Measurements from ENCODE around the gene GFI1B. TPM values are rescaled to one million over a fixed set of nuclear protein-coding genes. Genes with fewer than 3 reads are reported as not detected.

Gene GFI1B
- polyA plus RNA-seq, 2 of the 4 experiments (the other 2 are of a cell fraction): 0.09 TPM; not detected in 1

DNA sequence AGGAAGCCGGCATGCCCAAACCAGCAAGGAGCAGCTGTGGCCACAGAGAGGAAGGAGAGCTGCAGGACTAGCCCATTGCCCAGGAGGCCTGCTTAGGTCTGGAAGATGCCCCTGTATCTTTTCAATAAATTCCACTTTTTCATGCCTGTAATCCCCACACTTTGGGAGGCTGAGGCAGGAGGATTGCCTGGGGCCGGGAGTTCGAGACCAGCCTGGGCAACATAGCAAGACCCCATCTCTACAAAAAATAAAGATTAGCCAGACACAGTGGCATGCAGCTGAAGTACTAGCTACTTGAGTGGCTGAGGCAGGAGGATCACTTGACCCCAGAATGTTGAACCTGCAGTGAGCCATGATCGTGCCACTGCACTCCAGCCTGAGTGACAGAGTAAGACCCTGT lies 28.8 kb upstream of the GFI1B start:
- no peak for FAIRE-seq
- Histone ChIP-seq H3K4me3 (no peak overlapping the region), H3K4me2 (no peak overlapping the region), H3K9me3 (peaks cover 10% of the 10 kb centered on the region; the same call in 2 of the 3 replicates), H3K27ac (no peak overlapping the region), H3K4me1 (peaks cover 12% of the 10 kb centered on the region)
- WGBS (ENCODE audit: missing lambda C conversion rate): 24% methylated on average over 4 of the region's 4 CpGs
- ATAC-seq: no peak
- DNase-seq (ENCODE audit: low read depth in 1 of 2, low spot score in 1 of 2): no peak
- POLR2A ChIA-PET: no interaction called here
- TF ChIP-seq, protein P1, sequence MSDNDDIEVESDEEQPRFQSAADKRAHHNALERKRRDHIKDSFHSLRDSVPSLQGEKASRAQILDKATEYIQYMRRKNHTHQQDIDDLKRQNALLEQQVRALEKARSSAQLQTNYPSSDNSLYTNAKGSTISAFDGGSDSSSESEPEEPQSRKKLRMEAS (IDR thresholded peaks at IDR 0.05): no peak
- TF ChIP-seq MYC (IDR thresholded peaks at IDR 0.05; ENCODE audit: borderline replicate concordance, low read length): no peak
- TF ChIP-seq TP53 (CRISPR knock-in tag; IDR thresholded peaks at IDR 0.05): no peak
- TF ChIP-seq, protein P2, sequence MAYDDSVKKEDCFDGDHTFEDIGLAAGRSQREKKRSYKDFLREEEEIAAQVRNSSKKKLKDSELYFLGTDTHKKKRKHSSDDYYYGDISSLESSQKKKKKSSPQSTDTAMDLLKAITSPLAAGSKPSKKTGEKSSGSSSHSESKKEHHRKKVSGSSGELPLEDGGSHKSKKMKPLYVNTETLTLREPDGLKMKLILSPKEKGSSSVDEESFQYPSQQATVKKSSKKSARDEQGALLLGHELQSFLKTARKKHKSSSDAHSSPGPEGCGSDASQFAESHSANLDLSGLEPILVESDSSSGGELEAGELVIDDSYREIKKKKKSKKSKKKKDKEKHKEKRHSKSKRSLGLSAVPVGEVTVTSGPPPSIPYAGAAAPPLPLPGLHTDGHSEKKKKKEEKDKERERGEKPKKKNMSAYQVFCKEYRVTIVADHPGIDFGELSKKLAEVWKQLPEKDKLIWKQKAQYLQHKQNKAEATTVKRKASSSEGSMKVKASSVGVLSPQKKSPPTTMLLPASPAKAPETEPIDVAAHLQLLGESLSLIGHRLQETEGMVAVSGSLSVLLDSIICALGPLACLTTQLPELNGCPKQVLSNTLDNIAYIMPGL (CRISPR knock-in tag; IDR thresholded peaks at IDR 0.05; ENCODE audit: borderline replicate concordance): no peak
- TF ChIP-seq RFX5 (IDR thresholded peaks at IDR 0.05): no peak
- TF ChIP-seq, protein P3, sequence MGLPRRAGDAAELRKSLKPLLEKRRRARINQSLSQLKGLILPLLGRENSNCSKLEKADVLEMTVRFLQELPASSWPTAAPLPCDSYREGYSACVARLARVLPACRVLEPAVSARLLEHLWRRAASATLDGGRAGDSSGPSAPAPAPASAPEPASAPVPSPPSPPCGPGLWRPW (IDR thresholded peaks at IDR 0.05): no peak
- CTCF ChIA-PET: no interaction called here

DNA sequence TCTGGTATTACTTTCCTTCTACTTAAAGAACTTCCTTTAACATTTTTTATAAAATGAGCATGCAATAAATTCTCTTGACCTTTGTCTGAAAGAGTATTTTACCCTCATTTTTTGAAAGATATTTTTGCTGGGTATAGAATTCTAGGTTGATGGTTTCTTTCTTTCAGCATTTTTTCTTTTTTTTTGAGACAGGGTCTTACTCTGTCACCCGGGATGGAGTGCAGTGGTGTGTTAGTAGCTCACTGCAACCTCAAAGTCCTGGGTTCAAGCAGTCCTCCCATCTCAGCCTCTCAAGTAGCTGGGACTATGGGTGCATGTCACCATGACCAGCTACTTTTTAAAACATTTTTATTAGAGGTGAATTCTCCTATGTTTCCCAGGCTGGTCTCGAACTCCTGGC lies 23.4 kb upstream of the GFI1B start:
- Histone ChIP-seq H3K9me3 (peaks cover 21% of the 10 kb centered on the region; the same call in 2 of the 3 replicates), H3K27ac (no peak overlapping the region), H3K4me2 (no peak overlapping the region), H3K4me3 (no peak overlapping the region), H3K4me1 (no peaks in the 10 kb centered on the region)
- 2% methylated on average over 2 of the region's 2 CpGs for WGBS (ENCODE audit: missing lambda C conversion rate)
- FAIRE-seq (no peak), DNase-seq (ENCODE audit: low read depth in 1 of 2, low spot score in 1 of 2) (no peak), ATAC-seq (no peak)
- CTCF ChIA-PET: interaction anchor here (1.0 kb wide), 1 partner anchor 11 kb away, joined by 4 read pairs; the partner anchor contains the start of gene TSC1
- POLR2A ChIA-PET: no interaction called here
- TF ChIP-seq ZNF302 (CRISPR knock-in tag; IDR thresholded peaks at IDR 0.05): no peak

DNA sequence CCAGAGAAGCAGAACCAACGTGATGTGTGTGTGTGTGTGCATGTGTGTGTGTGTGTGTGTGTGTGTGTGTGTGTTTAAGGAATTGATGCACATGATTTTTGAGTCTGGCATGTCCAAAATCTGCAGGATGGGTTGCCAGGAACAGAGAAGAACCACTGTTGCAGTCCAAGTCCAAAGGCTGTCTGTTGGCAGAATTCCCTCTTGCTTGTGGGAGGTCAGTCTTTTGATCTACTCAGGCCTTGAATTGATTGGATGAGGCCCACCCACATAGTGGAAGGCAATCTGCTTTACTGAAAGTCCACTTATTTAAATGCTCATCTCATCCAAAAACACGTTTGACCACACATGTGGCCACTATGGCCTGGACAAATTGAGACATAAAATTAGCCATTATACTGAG lies 22.7 kb upstream of the GFI1B start:
- H3K4me2 ChIP-seq: no peak overlapping the region
- H3K4me3 ChIP-seq: no peak overlapping the region
- ChIA-PET CTCF (interaction anchor here (1.0 to 1.1 kb wide), 3 partner anchors 12 to 17 kb away, joined by 3 to 4 read pairs (median 4); partner anchors contain the start of gene TSC1), POLR2A (no interaction called here)
- DNase-seq (ENCODE audit: low read depth in 1 of 2, low spot score in 1 of 2): no peak
- 6% methylated on average over 2 of the region's 2 CpGs for WGBS (ENCODE audit: missing lambda C conversion rate)
- peaks cover 21% of the 10 kb centered on the region; the same call in 2 of the 3 replicates for H3K9me3 ChIP-seq
- FAIRE-seq: no peak
- H3K4me1 ChIP-seq: no peaks in the 10 kb centered on the region
- TF ChIP-seq POLR2A (IDR thresholded peaks at IDR 0.05; ENCODE audit: low read length) (no peak), HOXB13 (CRISPR knock-in tag; IDR thresholded peaks at IDR 0.05; ENCODE audit: low read depth) (no peak)
- TF ChIP-seq, protein P1 (IDR thresholded peaks at IDR 0.05): no peak
- TF ChIP-seq, protein P4, sequence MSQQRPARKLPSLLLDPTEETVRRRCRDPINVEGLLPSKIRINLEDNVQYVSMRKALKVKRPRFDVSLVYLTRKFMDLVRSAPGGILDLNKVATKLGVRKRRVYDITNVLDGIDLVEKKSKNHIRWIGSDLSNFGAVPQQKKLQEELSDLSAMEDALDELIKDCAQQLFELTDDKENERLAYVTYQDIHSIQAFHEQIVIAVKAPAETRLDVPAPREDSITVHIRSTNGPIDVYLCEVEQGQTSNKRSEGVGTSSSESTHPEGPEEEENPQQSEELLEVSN (IDR thresholded peaks at IDR 0.05; ENCODE audit: borderline replicate concordance, low read depth): no peak
- ATAC-seq: no peak
- no peak overlapping the region for H3K27ac ChIP-seq

DNA sequence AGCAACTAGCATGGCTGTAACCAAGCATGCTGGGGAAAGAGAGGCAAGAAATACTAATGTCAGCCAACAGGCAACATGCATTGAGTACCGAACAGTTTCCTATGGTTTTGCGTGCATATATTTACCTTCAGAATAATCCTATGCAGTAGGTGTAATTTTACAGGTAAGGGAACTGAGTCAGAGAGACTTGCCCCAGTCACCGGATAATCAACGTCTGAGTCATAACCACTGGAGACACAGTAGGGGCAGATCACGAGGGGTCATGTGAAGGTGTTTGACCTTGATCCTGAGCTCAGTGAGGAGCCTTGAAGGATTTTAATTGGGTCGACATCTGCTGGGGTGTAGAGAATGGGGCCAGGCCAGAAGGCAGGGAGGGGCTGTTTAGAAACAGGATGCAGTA lies 20.7 kb upstream of the GFI1B start:
- WGBS (ENCODE audit: missing lambda C conversion rate): 39% methylated on average over 6 of the region's 6 CpGs
- Histone ChIP-seq H3K27ac (no peak overlapping the region), H3K4me2 (no peak overlapping the region), H3K4me3 (no peak overlapping the region), H3K4me1 (no peaks in the 10 kb centered on the region), H3K9me3 (peaks cover 21% of the 10 kb centered on the region; the same call in 2 of the 3 replicates)
- TF ChIP-seq EHF (CRISPR knock-in tag; IDR thresholded peaks at IDR 0.05): no peak
- no peak for TF ChIP-seq SREBF2 (IDR thresholded peaks at IDR 0.05)
- TF ChIP-seq JUN (IDR thresholded peaks at IDR 0.05): no peak
- TF ChIP-seq ESRRA (IDR thresholded peaks at IDR 0.05; ENCODE audit: borderline replicate concordance, low read length): no peak
- TF ChIP-seq CBX8 (IDR thresholded peaks at IDR 0.05): no peak
- no peak for TF ChIP-seq RCOR1 (IDR thresholded peaks at IDR 0.05; ENCODE audit: low read depth, low read length)
- TF ChIP-seq HDAC2 (IDR thresholded peaks at IDR 0.05): no peak
- TF ChIP-seq, protein P2 (CRISPR knock-in tag; IDR thresholded peaks at IDR 0.05; ENCODE audit: borderline replicate concordance): no peak
- TF ChIP-seq, protein P5, sequence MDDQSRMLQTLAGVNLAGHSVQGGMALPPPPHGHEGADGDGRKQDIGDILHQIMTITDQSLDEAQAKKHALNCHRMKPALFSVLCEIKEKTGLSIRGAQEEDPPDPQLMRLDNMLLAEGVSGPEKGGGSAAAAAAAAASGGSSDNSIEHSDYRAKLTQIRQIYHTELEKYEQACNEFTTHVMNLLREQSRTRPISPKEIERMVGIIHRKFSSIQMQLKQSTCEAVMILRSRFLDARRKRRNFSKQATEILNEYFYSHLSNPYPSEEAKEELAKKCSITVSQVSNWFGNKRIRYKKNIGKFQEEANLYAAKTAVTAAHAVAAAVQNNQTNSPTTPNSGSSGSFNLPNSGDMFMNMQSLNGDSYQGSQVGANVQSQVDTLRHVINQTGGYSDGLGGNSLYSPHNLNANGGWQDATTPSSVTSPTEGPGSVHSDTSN (IDR thresholded peaks at IDR 0.05): no peak
- TF ChIP-seq, protein P6, sequence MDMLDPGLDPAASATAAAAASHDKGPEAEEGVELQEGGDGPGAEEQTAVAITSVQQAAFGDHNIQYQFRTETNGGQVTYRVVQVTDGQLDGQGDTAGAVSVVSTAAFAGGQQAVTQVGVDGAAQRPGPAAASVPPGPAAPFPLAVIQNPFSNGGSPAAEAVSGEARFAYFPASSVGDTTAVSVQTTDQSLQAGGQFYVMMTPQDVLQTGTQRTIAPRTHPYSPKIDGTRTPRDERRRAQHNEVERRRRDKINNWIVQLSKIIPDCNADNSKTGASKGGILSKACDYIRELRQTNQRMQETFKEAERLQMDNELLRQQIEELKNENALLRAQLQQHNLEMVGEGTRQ (IDR thresholded peaks at IDR 0.05): no peak
- no peak for TF ChIP-seq FOSL2 (IDR thresholded peaks at IDR 0.05)
- no peak for TF ChIP-seq FOSL2 (CRISPR knock-in tag; IDR thresholded peaks at IDR 0.05)
- POLR2A ChIA-PET: no interaction called here
- DNase-seq (ENCODE audit: low read depth in 1 of 2, low spot score in 1 of 2) (no peak), ATAC-seq (no peak), FAIRE-seq (no peak)
- CTCF ChIA-PET: interaction anchor here (0.7 kb wide), 1 partner anchor 450 kb away, joined by 3 read pairs; no protein-coding TSS in a partner anchor
